GM19043 (cell line): ENCODE data around the gene HESX1.

Experiments
- ATAC-seq: cut with Tn5 transposase; IDR thresholded peaks from one replicate; pipeline ENCODE4 v1.9.1; 2021; ENCODE audit warnings: low read depth; ENCODE audit not compliant: unreplicated experiment

HESX1 gene

GRCh38 chr3:57169108-57169507, 30.7 kb downstream of the HESX1 start:
- no peak for ATAC-seq

DNA sequence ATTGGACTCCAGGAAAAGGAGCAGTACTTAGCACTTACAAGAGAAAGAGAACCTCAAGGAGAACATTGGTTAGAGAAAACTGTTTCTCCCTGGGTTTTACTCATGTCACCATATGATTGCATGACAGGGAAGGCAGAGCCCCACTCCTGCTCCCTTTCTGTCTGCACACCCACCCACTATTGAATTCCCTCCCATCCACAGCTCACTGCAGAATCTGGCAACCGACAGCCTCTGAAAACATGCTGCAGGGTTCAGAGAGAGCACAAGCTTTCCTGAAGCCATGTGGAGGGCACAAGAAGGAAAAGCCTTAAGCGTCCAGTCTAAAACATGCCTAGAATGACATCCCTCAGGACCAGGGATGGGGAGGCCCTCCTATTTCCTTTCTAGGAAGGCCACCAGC, 31.6 kb downstream of the HESX1 start:
- ATAC-seq: no peak

DNA sequence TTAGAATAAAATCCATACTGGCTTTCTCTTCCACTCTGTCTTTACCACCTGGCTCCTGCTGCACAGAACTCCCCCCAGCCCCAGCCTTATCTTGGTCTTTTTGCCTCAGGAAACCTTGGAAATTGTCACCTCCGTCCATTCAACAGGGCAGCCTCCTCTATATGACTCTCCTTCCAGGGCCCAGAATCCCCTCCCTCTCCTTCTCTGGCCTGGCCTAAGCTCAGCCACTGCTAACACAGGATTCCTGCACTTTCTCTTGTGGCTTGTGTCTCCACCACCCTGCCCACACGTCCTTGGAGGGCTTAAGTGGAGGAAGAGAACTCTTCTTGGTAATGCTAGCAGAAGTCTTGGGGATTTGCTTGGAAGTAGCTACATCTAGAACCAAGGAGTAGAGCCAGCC, 33.1 kb downstream of the HESX1 start:
- ATAC-seq: no peak

DNA sequence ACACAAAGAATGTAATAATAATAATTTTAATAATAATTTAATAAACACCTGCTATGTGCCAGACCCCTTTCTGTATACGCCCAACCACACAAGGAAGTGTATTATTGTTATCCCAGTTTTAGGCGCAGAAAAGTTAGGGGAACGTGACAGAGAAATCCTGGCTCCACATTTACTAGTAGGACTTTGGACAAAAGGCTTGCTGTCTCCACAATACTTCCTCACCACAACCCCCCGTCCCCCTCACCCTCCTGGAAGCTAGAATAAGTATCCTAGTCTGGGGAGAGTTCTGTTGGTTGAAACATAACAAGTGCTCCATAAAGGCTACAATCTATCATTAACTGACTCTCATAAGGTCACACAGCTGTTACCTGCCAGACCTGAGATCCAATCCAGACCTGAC, 34.1 kb downstream of the HESX1 start:
- ATAC-seq: no peak

DNA sequence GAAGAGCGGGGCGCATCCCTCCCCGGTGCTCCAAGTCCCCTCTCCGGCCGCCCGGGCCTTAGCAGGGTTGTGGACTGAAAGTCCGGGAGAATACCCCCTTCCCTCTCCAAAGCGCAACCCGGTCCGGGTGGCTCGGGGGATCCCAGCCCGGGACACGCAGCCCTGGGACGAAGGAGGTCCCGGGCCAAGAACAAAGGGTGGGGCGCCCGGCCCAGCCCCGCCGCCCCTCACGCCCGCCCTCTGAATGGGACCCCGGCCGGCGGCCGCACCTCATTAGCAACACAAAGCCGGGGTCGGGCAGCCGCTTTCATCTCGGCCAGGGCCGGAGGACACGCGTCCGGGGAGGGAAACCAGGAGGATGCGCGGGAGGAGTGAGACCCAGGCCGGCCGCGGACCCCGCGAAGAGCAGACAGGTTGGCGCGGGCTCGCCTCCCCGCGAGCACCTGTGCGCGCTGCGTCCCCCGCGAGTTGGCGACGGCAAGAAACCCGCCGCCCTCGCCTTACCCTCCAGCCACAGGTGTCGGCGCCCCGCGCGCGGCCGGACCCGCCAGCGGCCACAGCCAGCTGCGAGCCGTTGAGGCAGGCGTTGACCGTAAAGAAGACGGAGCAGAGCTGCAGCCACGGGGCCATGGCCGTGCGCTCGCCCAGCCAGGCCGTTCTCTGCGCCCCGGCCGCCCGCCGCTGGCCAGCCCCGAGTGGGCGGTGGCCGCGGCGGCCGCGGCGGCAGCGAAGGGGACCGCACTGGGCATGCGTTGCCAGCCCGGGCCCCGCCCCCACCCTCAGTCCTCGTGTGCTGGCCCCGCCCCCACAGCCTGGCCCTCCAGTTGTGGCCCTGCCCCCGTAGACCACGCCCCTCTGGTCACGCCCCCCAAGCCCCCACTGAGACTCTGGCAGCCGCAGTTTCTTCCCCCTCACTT, 34.9 kb downstream of the HESX1 start, which contains the start of gene IL17RD:
Gene IL17RD, minus strand, starts transcription at position 697 of the 917 bp plus-strand sequence. Its CDS starts 67 bp downstream, at position 630.
- ATAC-seq: no peak

DNA sequence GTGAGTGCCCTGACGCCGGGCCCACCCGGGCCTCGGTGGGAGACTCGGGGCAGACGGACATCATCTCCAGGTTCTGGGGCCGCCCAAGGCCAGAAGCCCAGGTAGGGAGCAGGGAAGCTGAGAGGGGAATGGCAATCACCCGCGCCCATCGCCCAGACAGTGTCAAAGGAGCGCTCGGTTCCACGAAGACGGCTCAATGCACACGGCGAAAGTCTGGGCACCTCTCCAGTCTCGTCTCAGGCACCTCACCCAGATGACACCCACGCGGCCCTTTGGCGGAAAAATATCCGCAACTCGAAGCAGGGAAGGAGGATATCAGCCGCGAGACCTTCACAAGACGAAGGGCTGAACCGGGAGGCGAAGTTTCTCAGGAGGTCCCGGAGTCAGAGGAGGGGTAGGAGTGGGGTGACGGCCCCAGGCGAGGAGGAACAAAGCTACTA, 35.5 kb downstream of the HESX1 start:
- no peak for ATAC-seq

DNA sequence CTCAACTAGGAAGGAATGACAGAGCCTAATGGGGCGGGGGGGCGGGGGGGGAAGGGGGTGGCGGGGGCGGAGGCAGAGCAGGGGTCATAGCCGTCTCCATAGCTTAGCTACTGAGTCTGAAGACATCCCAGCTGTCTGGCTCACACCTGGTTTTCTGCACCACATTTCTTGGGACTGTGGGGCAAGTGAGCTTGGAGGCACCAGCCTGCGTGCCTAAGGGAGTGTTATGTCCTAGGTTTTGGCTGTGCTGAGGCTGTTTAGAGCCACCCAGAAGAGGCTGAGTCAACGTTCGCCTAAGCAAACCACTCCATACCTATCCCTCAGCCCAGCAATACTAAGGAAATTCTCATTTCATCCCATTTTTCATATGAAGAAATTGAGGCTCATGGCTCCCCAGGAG, 36.0 kb downstream of the HESX1 start:
- ATAC-seq: no peak

DNA sequence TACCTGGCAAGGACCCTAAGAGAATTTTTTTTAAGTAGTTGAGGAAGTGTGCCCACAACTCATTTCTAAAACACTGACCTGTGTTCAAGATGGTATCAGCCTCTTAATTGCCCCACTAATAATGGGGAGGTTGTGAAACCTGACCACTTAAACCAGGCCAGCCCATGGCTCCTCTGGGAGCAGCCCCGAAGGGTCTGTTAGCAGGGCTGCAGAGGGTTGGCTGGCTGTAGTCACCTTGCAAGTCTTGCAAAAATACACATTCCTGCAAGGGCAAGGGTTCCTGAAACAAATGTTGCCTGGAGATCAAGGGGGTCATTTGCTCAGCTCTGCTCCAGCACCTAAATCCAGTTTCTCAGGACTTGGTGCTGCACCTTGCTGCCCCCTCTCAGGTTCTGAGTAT, 37.9 kb downstream of the HESX1 start:
- ATAC-seq: no peak

DNA sequence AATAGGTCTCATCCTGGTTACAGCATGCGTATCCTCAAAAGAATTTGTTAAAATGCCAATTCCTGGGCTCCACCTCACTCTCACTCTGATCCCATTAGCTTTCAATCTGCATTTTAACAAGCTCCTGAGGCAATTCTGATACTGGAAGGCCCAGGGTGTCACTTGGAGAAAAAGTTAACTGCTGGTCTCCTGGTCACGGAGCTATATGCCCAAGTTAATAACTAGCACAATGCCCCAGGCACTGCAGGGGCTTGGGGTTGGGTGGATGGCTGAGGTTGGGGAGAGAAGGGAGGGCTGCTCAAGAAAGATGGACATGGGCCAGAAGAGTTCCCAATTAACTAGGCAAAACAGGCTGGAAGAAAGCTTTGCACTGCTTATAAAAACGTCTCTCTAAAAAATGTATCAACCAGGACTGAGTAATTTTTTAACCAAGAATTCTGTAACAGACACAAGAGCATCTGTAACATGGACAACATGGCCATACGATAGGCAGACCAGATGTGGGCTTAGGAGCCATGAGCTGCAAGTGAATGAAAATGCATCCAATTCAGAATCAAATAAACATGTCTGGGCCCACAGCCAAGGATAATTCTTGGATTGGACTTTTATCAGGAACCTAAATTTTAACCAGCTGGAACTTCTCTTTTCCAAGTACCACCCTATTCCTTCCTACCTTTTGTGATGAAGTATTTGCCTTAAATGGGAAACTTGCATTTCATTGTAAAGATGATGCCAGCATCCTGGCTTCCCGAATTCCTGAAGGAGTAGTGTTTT, 38.8 kb downstream of the HESX1 start:
- no peak for ATAC-seq

DNA sequence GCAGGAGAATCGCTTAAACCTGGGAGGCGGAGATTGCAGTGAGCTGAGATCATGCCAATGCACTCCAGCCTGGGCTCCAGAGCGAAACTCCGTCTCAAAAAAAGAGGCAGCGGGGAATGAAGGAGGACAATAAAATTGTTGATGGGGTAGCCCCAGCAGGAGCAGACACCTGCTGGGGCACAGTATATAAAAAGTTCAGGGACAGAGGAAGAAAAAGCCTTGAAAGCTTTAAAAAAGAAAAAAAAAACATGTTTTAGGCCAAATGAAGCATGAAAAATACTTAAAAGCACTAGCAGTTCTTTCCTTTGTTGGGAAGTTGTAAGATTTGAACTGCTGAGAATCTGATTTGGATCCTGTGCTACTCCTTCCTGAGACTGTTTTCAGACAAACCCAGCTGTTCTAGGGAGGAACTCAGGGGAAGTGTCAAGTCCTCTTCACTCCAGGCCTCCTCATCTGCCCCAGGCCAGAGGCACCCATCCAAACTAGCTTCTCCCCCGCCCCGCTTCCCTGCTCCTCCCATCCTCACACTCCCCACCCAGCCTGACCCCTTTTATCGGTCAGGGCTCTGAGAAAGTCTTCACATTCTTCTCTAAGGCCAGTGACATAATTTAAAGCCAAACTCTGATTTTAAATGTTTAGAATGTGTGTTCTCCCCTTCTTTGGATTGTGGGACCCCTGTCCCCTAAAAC, 39.6 kb downstream of the HESX1 start:
- no peak for ATAC-seq

GRCh38 chr3:57158813-57159738, 40.7 kb downstream of the HESX1 start:
- ATAC-seq: no peak

DNA sequence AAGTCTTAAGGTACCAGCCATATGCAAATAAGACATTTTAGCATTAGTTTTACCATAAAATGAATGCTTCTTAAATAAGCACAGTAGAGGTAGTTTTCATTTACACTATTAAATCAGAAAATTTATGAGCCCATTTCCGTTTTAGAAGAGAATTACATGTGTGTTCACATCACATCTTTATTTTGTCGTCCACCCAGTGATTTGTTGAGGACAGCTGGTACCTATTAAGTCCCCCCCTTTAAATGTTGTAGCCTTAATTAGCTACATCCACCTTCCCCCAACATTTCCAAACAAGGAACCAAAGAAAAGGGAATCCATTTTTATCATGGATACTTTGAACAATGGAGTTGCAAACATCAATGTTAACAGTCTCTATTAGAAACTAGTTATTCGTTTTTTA, 41.5 kb downstream of the HESX1 start:
- ATAC-seq: no peak

- no peak for ATAC-seq
Observed at GRCh38 chr3:57157545-57157944, 42.2 kb downstream of the HESX1 start.

GRCh38 chr3:57155310-57155643, 44.5 kb downstream of the HESX1 start:
- no peak for ATAC-seq

GRCh38 chr3:57154470-57155309, 45.1 kb downstream of the HESX1 start:
- ATAC-seq: no peak

- ATAC-seq: no peak
Observed at GRCh38 chr3:57152151-57153143, 47.3 kb downstream of the HESX1 start.

DNA sequence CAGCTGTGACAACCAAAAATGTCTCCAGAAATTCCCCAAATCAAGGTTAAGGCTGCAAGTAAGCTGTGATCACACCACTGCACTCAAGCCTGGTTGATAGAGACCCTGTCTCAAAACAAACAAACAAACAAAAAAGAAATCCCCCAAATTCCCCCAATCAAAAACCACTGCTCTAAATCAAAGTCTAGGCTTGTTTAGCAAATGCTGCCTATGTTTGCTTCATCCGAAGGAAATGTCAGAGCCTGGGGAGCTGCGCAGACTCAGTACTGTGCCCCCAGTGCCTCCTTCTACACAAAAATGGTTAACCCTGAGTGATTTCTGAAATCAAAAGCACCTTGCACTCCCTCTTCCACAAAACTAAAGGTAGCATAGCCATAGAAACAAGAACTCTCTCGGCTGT, 48.0 kb downstream of the HESX1 start:
- no peak for ATAC-seq

DNA sequence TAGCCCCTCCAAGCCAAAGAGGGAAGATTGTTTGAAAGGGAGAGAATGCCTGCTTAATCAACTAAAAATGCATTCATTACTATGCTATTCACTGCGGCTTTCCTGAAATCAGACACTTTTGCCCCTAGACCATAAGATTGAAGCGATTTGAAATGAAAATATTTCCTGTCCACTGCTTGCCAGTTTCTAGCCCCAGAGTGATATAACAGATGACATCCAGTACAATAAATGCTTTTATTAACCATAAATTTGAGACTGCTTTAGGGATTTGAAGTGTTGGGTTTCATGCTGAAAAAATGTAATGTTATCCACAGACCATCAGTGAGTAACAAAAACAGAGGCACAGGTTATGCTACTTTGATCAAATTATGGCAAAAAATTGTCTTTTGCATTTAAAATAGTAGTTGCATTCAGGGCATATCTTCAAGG, 48.7 kb downstream of the HESX1 start:
- no peak for ATAC-seq
